ENCODE measurements around the gene ACSM2A. TPM values are rescaled to one million over a fixed set of nuclear protein-coding genes. Genes with fewer than 3 reads are reported as not detected.
"Not testable (repeated sequence)": the region's sequence is repeated elsewhere in the genome, so short reads cannot be mapped to it uniquely, and the experiment has no call there.

The ACSM2A gene
- total RNA-seq, 2 experiments from 2014 or later, result not detected

GRCh38 chr16:20430948-20431347, 20.4 kb upstream of the ACSM2A start:
- Mint-ChIP-seq H3K27ac (no peak overlapping the region), H3K27me3 (peaks cover 1% of the 10 kb centered on the region), H3K36me3 (ENCODE audit: low read depth) (no peaks in the 10 kb centered on the region), H3K4me3 (no peak overlapping the region), H3K4me1 (ENCODE audit: low read depth) (no peaks in the 10 kb centered on the region), H3K9me3 (no peaks in the 10 kb centered on the region)
- intact Hi-C loops (cut with micrococcal nuclease), result no loop called here
- ChIA-PET POLR2A (no interaction called here), CTCF (no interaction called here)
- ATAC-seq, result no peak
- DNase-seq, result no peak
- TF ChIP-seq CTCF (IDR thresholded peaks at IDR 0.05), result no peak

GRCh38 chr16:20438950-20439349, 12.4 kb upstream of the ACSM2A start:
- H3K27me3 Mint-ChIP-seq; DNase-seq; intact Hi-C loops (cut with micrococcal nuclease); H3K27ac Mint-ChIP-seq; H3K9me3 Mint-ChIP-seq; H3K4me3 Mint-ChIP-seq; POLR2A ChIA-PET; H3K4me1 Mint-ChIP-seq (ENCODE audit: low read depth); ATAC-seq; H3K36me3 Mint-ChIP-seq (ENCODE audit: low read depth); CTCF ChIA-PET: not testable (repeated sequence)

- CTCF ChIA-PET; H3K36me3 Mint-ChIP-seq (ENCODE audit: low read depth); H3K4me1 Mint-ChIP-seq (ENCODE audit: low read depth); ATAC-seq; H3K27me3 Mint-ChIP-seq; intact Hi-C loops (cut with micrococcal nuclease); H3K9me3 Mint-ChIP-seq; H3K27ac Mint-ChIP-seq; DNase-seq; H3K4me3 Mint-ChIP-seq; POLR2A ChIA-PET: not testable (repeated sequence)
Measured at GRCh38 chr16:20439820-20440231, 11.5 kb upstream of the ACSM2A start.

- H3K27ac Mint-ChIP-seq; DNase-seq; H3K4me1 Mint-ChIP-seq (ENCODE audit: low read depth); ATAC-seq; H3K9me3 Mint-ChIP-seq; intact Hi-C loops (cut with micrococcal nuclease); POLR2A ChIA-PET; H3K4me3 Mint-ChIP-seq; H3K36me3 Mint-ChIP-seq (ENCODE audit: low read depth); H3K27me3 Mint-ChIP-seq: not testable (repeated sequence)
- CTCF ChIA-PET, result interaction anchor here (0.7 kb wide), 1 partner anchor 55 kb away, joined by 3 read pairs; no protein-coding TSS in a partner anchor
Measured at GRCh38 chr16:20440731-20441130, 10.6 kb upstream of the ACSM2A start.

- H3K4me1 Mint-ChIP-seq (ENCODE audit: low read depth), result no peaks in the 10 kb centered on the region
- H3K27ac Mint-ChIP-seq, result no peak overlapping the region
- no peak overlapping the region for H3K4me3 Mint-ChIP-seq
- ChIA-PET POLR2A (no interaction called here), CTCF (no interaction called here)
- ATAC-seq, result no peak
- no peak for DNase-seq
- H3K27me3 Mint-ChIP-seq, result peaks cover 1% of the 10 kb centered on the region
- no peak for TF ChIP-seq CTCF (IDR thresholded peaks at IDR 0.05)
- intact Hi-C loops (cut with micrococcal nuclease), result no loop called here
- no peaks in the 10 kb centered on the region for H3K9me3 Mint-ChIP-seq
- H3K36me3 Mint-ChIP-seq (ENCODE audit: low read depth), result no peaks in the 10 kb centered on the region
Measured at GRCh38 chr16:20441191-20441590, 10.1 kb upstream of the ACSM2A start.

- ATAC-seq; intact Hi-C loops (cut with micrococcal nuclease); H3K27me3 Mint-ChIP-seq; DNase-seq; POLR2A ChIA-PET; CTCF ChIA-PET; H3K9me3 Mint-ChIP-seq; H3K27ac Mint-ChIP-seq; H3K36me3 Mint-ChIP-seq (ENCODE audit: low read depth); H3K4me1 Mint-ChIP-seq (ENCODE audit: low read depth); H3K4me3 Mint-ChIP-seq: not testable (repeated sequence)
Measured at GRCh38 chr16:20441859-20442258, 9.5 kb upstream of the ACSM2A start.

- H3K27ac Mint-ChIP-seq; POLR2A ChIA-PET; intact Hi-C loops (cut with micrococcal nuclease); H3K4me3 Mint-ChIP-seq; CTCF ChIA-PET; DNase-seq; H3K9me3 Mint-ChIP-seq; H3K27me3 Mint-ChIP-seq; H3K36me3 Mint-ChIP-seq (ENCODE audit: low read depth); ATAC-seq; H3K4me1 Mint-ChIP-seq (ENCODE audit: low read depth): not testable (repeated sequence)
Measured at GRCh38 chr16:20446652-20447393, 4.5 kb upstream of the ACSM2A start.

- H3K4me3 Mint-ChIP-seq; DNase-seq; intact Hi-C loops (cut with micrococcal nuclease); H3K9me3 Mint-ChIP-seq; H3K4me1 Mint-ChIP-seq (ENCODE audit: low read depth); H3K36me3 Mint-ChIP-seq (ENCODE audit: low read depth); H3K27ac Mint-ChIP-seq; POLR2A ChIA-PET; H3K27me3 Mint-ChIP-seq; ATAC-seq; CTCF ChIA-PET: not testable (repeated sequence)
Measured at GRCh38 chr16:20453633-20454032, 2.3 kb downstream of the ACSM2A start.

- CTCF ChIA-PET; ATAC-seq; intact Hi-C loops (cut with micrococcal nuclease); DNase-seq; H3K27ac Mint-ChIP-seq; POLR2A ChIA-PET; H3K4me1 Mint-ChIP-seq (ENCODE audit: low read depth); H3K9me3 Mint-ChIP-seq; H3K36me3 Mint-ChIP-seq (ENCODE audit: low read depth); H3K27me3 Mint-ChIP-seq; H3K4me3 Mint-ChIP-seq: not testable (repeated sequence)
Measured at GRCh38 chr16:20459227-20459626, 7.9 kb downstream of the ACSM2A start.

GRCh38 chr16:20460313-20460712, 9.0 kb downstream of the ACSM2A start:
- H3K27me3 Mint-ChIP-seq; H3K27ac Mint-ChIP-seq; DNase-seq; H3K9me3 Mint-ChIP-seq; CTCF ChIA-PET; ATAC-seq; H3K4me3 Mint-ChIP-seq; H3K4me1 Mint-ChIP-seq (ENCODE audit: low read depth); H3K36me3 Mint-ChIP-seq (ENCODE audit: low read depth); POLR2A ChIA-PET; intact Hi-C loops (cut with micrococcal nuclease): not testable (repeated sequence)

GRCh38 chr16:20468954-20469353, 17.6 kb downstream of the ACSM2A start:
- not testable (repeated sequence) for H3K4me1 Mint-ChIP-seq (ENCODE audit: low read depth)

More at GRCh38 chr16:20468954-20469353, 17.6 kb downstream of the ACSM2A start:
- H3K4me3 Mint-ChIP-seq; H3K9me3 Mint-ChIP-seq; POLR2A ChIA-PET; H3K36me3 Mint-ChIP-seq (ENCODE audit: low read depth); H3K27ac Mint-ChIP-seq; intact Hi-C loops (cut with micrococcal nuclease); CTCF ChIA-PET; H3K27me3 Mint-ChIP-seq; DNase-seq; ATAC-seq: not testable (repeated sequence)
